Body of pancreas (tissue), 4 donors: ENCODE data around the gene FAM177A1.

ENCODE experiments used
- CTCF ChIP-seq, 7 experiments: fragments of 450-650 bp in 4 of 7; fragments of 200-600 bp in 3 of 7; sonication (generic) in 3 of 7; IDR thresholded peaks; one replicate each; pipeline ENCODE4 v1.5.1; 2016 to 2019; ENCODE audit warnings: antibody characterized with exemption in 7 of 7
- POLR2A ChIP-seq, 3 donors: fragments of 450-650 bp; IDR thresholded peaks; one replicate each; pipeline ENCODE4 v1.6.1; 2016; ENCODE audit warnings: antibody characterized with exemption in 3 of 3, mild to moderate bottlenecking in 2 of 3

GRCh38 chr14:35068238-35069012 is 22.4 kb downstream of the FAM177A1 start:
- TF ChIP-seq POLR2A (IDR thresholded peaks at IDR 0.05) (no peak), CTCF (IDR thresholded peaks at IDR 0.05) (no peak)
